Right lobe of liver (tissue), 4 donors: Measurements from ENCODE around the gene BANK1.

Experiments
- POLR2A ChIP-seq: fragments of 450-650 bp; IDR thresholded peaks from one replicate; pipeline ENCODE4 v1.6.1; 2017; ENCODE audit warnings: antibody characterized with exemption, mild to moderate bottlenecking
- TF ChIP-seq, protein P1 (sequence below), 4 donors: fragments of 200-600 bp in 3 of 4; fragments of 450-650 bp in 1 of 4; IDR thresholded peaks; one replicate each; pipeline versions ENCODE4 v1.5.1 to v1.8.0; 2016 to 2022; ENCODE audit warnings: antibody characterized with exemption in 4 of 4, mild to moderate bottlenecking in 2 of 4
- donor health status: DM: no; HTN: no; CAD: no.
- donor health status: DM: no; HTN: no; CAD: no.
- donor health status: DM: no; HTN: yes; CAD: no.

DNA sequence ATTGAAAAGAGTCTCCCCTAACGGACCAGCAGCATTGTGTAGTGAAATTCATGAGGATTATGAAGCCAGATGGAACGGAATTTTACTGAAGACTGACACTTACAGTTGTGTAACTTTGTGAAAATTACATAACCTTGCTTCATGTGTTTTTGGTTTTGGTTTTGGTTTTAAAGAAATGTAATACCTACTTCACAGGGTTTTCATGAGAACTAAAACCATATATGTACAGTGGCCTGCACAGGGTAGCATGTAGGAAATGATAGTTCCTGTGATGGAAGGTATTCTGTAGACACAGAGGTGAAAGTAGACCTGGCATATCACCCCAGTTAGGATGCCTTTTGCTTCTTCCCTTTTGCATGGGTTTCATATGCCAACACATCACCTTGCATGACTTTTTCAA is 247.0 kb downstream of the BANK1 start:
- TF ChIP-seq, protein P1, sequence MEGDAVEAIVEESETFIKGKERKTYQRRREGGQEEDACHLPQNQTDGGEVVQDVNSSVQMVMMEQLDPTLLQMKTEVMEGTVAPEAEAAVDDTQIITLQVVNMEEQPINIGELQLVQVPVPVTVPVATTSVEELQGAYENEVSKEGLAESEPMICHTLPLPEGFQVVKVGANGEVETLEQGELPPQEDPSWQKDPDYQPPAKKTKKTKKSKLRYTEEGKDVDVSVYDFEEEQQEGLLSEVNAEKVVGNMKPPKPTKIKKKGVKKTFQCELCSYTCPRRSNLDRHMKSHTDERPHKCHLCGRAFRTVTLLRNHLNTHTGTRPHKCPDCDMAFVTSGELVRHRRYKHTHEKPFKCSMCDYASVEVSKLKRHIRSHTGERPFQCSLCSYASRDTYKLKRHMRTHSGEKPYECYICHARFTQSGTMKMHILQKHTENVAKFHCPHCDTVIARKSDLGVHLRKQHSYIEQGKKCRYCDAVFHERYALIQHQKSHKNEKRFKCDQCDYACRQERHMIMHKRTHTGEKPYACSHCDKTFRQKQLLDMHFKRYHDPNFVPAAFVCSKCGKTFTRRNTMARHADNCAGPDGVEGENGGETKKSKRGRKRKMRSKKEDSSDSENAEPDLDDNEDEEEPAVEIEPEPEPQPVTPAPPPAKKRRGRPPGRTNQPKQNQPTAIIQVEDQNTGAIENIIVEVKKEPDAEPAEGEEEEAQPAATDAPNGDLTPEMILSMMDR (IDR thresholded peaks at IDR 0.05) = no peak
- no peak for TF ChIP-seq POLR2A
